NCI-H69 (cell line): Measurements from ENCODE around the gene NR2F1-AS1.
"Not testable (repeated sequence)": the region's sequence is repeated elsewhere in the genome, so short reads cannot be mapped to it uniquely, and the experiment has no call there.

Experiments used
- DNase-seq: peaks from one replicate; lab custom pipeline; 2025; lab: John Stamatoyannopoulos, UW

NR2F1-AS1 gene

GRCh38 chr5:93427316-93427715 lies 153.7 kb downstream of the NR2F1-AS1 start:
- no peak for DNase-seq

GRCh38 chr5:93425096-93425495 lies 155.9 kb downstream of the NR2F1-AS1 start:
- peak; percentile 37 for DNase-seq

- peak; percentile 89 for DNase-seq
Observed at GRCh38 chr5:93423300-93423699, 157.7 kb downstream of the NR2F1-AS1 start.

GRCh38 chr5:93422652-93423280 lies 158.3 kb downstream of the NR2F1-AS1 start:
- peak; percentile 97 for DNase-seq

- DNase-seq, result peak; percentile 61
Observed at GRCh38 chr5:93421987-93422401, 159.0 kb downstream of the NR2F1-AS1 start.

- peak; percentile 28 for DNase-seq
Observed at GRCh38 chr5:93421468-93421867, 159.6 kb downstream of the NR2F1-AS1 start.

- DNase-seq, result peak; percentile 43
Observed at GRCh38 chr5:93417490-93417889, 163.5 kb downstream of the NR2F1-AS1 start.

GRCh38 chr5:93415819-93416218 lies 165.2 kb downstream of the NR2F1-AS1 start:
- DNase-seq, result peak; percentile 49

GRCh38 chr5:93411716-93412115 lies 169.3 kb downstream of the NR2F1-AS1 start:
- DNase-seq, result no peak

- no peak for DNase-seq
Observed at GRCh38 chr5:93409691-93410090, 171.3 kb downstream of the NR2F1-AS1 start.

GRCh38 chr5:93407454-93407853 lies 173.6 kb downstream of the NR2F1-AS1 start:
- peak; percentile 59 for DNase-seq

GRCh38 chr5:93406971-93407401 lies 174.0 kb downstream of the NR2F1-AS1 start:
- no peak for DNase-seq

GRCh38 chr5:93404246-93404645 lies 176.8 kb downstream of the NR2F1-AS1 start:
- DNase-seq, result peak; percentile 61

- peak; percentile 93 for DNase-seq
Observed at GRCh38 chr5:93403141-93403928, 177.7 kb downstream of the NR2F1-AS1 start.

- DNase-seq, result no peak
Observed at GRCh38 chr5:93402451-93402850, 178.6 kb downstream of the NR2F1-AS1 start.

GRCh38 chr5:93401634-93402213 lies 179.3 kb downstream of the NR2F1-AS1 start:
- DNase-seq, result peak; percentile 87

- DNase-seq, result peak; percentile 68
Observed at GRCh38 chr5:93399675-93400074, 181.3 kb downstream of the NR2F1-AS1 start.

GRCh38 chr5:93395971-93396379 lies 185.0 kb downstream of the NR2F1-AS1 start:
- no peak for DNase-seq

- no peak for DNase-seq
Observed at GRCh38 chr5:93395010-93395409, 186.0 kb downstream of the NR2F1-AS1 start.

GRCh38 chr5:93394301-93394700 lies 186.7 kb downstream of the NR2F1-AS1 start:
- DNase-seq, result no peak

GRCh38 chr5:93391169-93391568 lies 189.8 kb downstream of the NR2F1-AS1 start:
- not testable (repeated sequence) for DNase-seq

GRCh38 chr5:93385655-93386054 lies 195.4 kb downstream of the NR2F1-AS1 start:
- DNase-seq, result peak; percentile 86

- peak; percentile 97 for DNase-seq
Observed at GRCh38 chr5:93384995-93385394, 196.0 kb downstream of the NR2F1-AS1 start.
